Measurements from ENCODE around the gene CST9L. TPM values are rescaled to one million over a fixed set of nuclear protein-coding genes. Genes with fewer than 3 reads are reported as not detected.

Gene CST9L
- total RNA-seq, 1 experiment from 2014 or later, result not detected

DNA sequence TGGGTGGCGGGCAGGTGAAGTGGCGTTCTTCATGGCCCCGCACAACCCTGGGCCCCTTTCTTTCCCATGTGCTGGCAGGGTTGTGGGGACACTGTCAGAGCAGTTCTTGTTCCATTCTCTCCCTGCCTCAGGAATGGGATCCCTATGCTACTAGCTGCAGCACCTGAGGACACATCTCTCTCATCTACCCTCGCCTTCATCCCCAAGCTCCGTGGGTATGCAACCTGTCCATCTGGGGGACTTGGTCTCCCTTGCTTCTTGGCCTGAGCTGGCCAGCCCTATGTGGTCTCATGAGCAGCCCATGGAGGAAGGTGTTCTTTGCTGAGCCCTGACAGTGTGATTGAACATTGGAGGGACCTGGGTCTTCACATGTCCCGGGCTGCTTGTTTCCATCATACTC, 24.2 kb downstream of the CST9L start:
- Histone ChIP-seq H3K79me2 (ENCODE audit: low read length) (no peaks in the 10 kb centered on the region), H3K27me3 (ENCODE audit: low read length) (peaks cover 38% of the 10 kb centered on the region), H3K27ac (ENCODE audit: low read length) (no peak overlapping the region), H3F3A (ENCODE audit: low read length, unreplicated experiment) (no peaks in the 10 kb centered on the region), H2AFZ (ENCODE audit: low read length) (no peak overlapping the region), H3K36me3 (ENCODE audit: low read depth, low read length) (no peaks in the 10 kb centered on the region), H4K20me1 (ENCODE audit: low read length) (no peaks in the 10 kb centered on the region), H3K4me2 (ENCODE audit: low read length) (no peak overlapping the region), H3K9me2 (replicated peaks; ENCODE audit: low read length) (no peaks in the 10 kb centered on the region), H3K4me3 (ENCODE audit: low read length) (no peak overlapping the region), H3K9me3 (ENCODE audit: low read length) (no peaks in the 10 kb centered on the region), H3K9ac (ENCODE audit: low read length) (no peak overlapping the region), H3K4me1 (ENCODE audit: insufficient read depth, low read length) (peaks cover 15% of the 10 kb centered on the region)
- CTCF ChIA-PET, result no interaction called here
- no peak for DNase-seq
- intact Hi-C loops (cut with micrococcal nuclease), result no loop called here
- POLR2A ChIA-PET (ENCODE audit: unreplicated experiment), result no interaction called here
- TF ChIP-seq, protein P1, sequence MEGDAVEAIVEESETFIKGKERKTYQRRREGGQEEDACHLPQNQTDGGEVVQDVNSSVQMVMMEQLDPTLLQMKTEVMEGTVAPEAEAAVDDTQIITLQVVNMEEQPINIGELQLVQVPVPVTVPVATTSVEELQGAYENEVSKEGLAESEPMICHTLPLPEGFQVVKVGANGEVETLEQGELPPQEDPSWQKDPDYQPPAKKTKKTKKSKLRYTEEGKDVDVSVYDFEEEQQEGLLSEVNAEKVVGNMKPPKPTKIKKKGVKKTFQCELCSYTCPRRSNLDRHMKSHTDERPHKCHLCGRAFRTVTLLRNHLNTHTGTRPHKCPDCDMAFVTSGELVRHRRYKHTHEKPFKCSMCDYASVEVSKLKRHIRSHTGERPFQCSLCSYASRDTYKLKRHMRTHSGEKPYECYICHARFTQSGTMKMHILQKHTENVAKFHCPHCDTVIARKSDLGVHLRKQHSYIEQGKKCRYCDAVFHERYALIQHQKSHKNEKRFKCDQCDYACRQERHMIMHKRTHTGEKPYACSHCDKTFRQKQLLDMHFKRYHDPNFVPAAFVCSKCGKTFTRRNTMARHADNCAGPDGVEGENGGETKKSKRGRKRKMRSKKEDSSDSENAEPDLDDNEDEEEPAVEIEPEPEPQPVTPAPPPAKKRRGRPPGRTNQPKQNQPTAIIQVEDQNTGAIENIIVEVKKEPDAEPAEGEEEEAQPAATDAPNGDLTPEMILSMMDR (conservative IDR thresholded peaks at IDR 0.05; ENCODE audit: low read depth, low read length), result no peak
- no peak for TF ChIP-seq EZH2phosphoT487 (IDR thresholded peaks at IDR 0.05; ENCODE audit: borderline replicate concordance, low read length)
- TF ChIP-seq EZH2 (IDR thresholded peaks at IDR 0.05; ENCODE audit: low read length, unreplicated experiment), result no peak
- ATAC-seq, result no peak
- no TSS peak for BruUV-seq (replicated peaks)

DNA sequence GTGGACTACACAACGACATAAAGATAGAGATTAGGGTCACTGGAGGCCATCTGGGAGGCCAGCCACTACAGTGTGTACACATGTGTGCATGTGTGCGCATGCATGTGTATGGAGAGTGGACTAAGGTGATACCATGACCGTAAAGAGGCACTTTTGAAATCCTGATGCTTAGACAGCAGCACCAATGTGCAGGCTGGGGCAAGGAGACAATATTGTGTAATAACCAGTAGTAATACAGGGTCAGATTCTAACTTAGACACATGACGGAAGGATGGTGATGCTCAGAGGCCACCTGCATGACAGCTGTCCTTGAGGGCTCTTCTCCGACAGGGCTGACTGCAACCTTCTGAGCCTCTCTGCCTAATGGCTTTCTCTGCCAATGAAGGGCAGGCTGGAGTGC, 25.5 kb downstream of the CST9L start:
- no peak overlapping the region for H2AFZ ChIP-seq (ENCODE audit: low read length)
- H4K20me1 ChIP-seq (ENCODE audit: low read length), result no peaks in the 10 kb centered on the region
- no peaks in the 10 kb centered on the region for H3K9me3 ChIP-seq (ENCODE audit: low read length)
- peaks cover 15% of the 10 kb centered on the region for H3K4me1 ChIP-seq (ENCODE audit: insufficient read depth, low read length)
- DNase-seq, result no peak
- BruUV-seq (replicated peaks), result no TSS peak
- POLR2A ChIA-PET (ENCODE audit: unreplicated experiment), result no interaction called here
- ATAC-seq, result no peak
- no peaks in the 10 kb centered on the region for H3F3A ChIP-seq (ENCODE audit: low read length, unreplicated experiment)
- no peaks in the 10 kb centered on the region for H3K36me3 ChIP-seq (ENCODE audit: low read depth, low read length)
- no peaks in the 10 kb centered on the region for H3K79me2 ChIP-seq (ENCODE audit: low read length)
- no peak overlapping the region for H3K27ac ChIP-seq (ENCODE audit: low read length)
- H3K27me3 ChIP-seq (ENCODE audit: low read length), result peaks cover 24% of the 10 kb centered on the region
- TF ChIP-seq EZH2phosphoT487 (IDR thresholded peaks at IDR 0.05; ENCODE audit: borderline replicate concordance, low read length) (no peak), EZH2 (IDR thresholded peaks at IDR 0.05; ENCODE audit: low read length, unreplicated experiment) (no peak)
- TF ChIP-seq, protein P1 (conservative IDR thresholded peaks at IDR 0.05; ENCODE audit: low read depth, low read length), result no peak
- intact Hi-C loops (cut with micrococcal nuclease), result no loop called here
- no peaks in the 10 kb centered on the region for H3K9me2 ChIP-seq (replicated peaks; ENCODE audit: low read length)
- H3K9ac ChIP-seq (ENCODE audit: low read length), result no peak overlapping the region
- CTCF ChIA-PET, result no interaction called here
- H3K4me3 ChIP-seq (ENCODE audit: low read length), result no peak overlapping the region
- no peak overlapping the region for H3K4me2 ChIP-seq (ENCODE audit: low read length)

DNA sequence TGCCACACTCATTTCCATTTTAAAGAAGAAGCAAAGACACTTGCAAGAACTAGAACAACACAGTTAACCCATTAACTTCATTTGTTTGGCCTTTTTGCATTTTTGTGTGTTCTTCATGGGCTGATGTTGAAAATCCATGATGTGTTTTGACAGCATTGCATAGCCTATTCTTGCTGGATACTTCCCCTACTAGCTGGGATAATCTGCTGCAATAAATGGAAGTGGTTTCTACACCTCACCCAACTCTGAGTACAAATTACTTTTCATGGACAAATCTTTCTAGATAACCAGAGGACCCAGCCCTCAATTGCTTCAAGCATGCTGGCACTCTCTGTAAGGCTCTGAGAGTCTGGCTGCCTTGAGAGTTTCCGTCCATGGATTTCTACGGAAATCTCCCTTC, 26.5 kb downstream of the CST9L start:
- Histone ChIP-seq H3K36me3 (ENCODE audit: low read depth, low read length) (no peaks in the 10 kb centered on the region), H3K9me2 (replicated peaks; ENCODE audit: low read length) (no peaks in the 10 kb centered on the region), H3K79me2 (ENCODE audit: low read length) (no peaks in the 10 kb centered on the region), H3K4me1 (ENCODE audit: insufficient read depth, low read length) (peaks cover 15% of the 10 kb centered on the region), H3K9ac (ENCODE audit: low read length) (no peak overlapping the region), H3K9me3 (ENCODE audit: low read length) (no peaks in the 10 kb centered on the region), H3K27ac (ENCODE audit: low read length) (no peak overlapping the region), H4K20me1 (ENCODE audit: low read length) (no peaks in the 10 kb centered on the region), H3K4me3 (ENCODE audit: low read length) (no peak overlapping the region), H3F3A (ENCODE audit: low read length, unreplicated experiment) (no peaks in the 10 kb centered on the region), H3K27me3 (ENCODE audit: low read length) (peaks cover 14% of the 10 kb centered on the region), H3K4me2 (ENCODE audit: low read length) (no peak overlapping the region), H2AFZ (ENCODE audit: low read length) (no peak overlapping the region)
- TF ChIP-seq EZH2 (IDR thresholded peaks at IDR 0.05; ENCODE audit: low read length, unreplicated experiment) (no peak), EZH2phosphoT487 (IDR thresholded peaks at IDR 0.05; ENCODE audit: borderline replicate concordance, low read length) (no peak)
- TF ChIP-seq, protein P1 (conservative IDR thresholded peaks at IDR 0.05; ENCODE audit: low read depth, low read length), result no peak
- intact Hi-C loops (cut with micrococcal nuclease), result no loop called here
- ATAC-seq (no peak), DNase-seq (no peak)
- ChIA-PET POLR2A (ENCODE audit: unreplicated experiment) (no interaction called here), CTCF (no interaction called here)
- BruUV-seq (replicated peaks), result no TSS peak

Data from PC-3 (cell line).